ENCODE data around the gene RALGAPB. TPM values are rescaled to one million over a fixed set of nuclear protein-coding genes. Genes with fewer than 3 reads are reported as not detected.

Gene RALGAPB
- total RNA-seq, 1 donor from 2014 or later: 20.8 TPM

- Histone ChIP-seq H3K27me3 (ENCODE audit: control insufficient read depth, insufficient read depth, low read length) (no peaks in the 10 kb centered on the region), H3K4me3 (ENCODE audit: low read depth, low read length) (no peak overlapping the region), H3K36me3 (ENCODE audit: control insufficient read depth, insufficient read depth, low read length) (peaks cover 18% of the 10 kb centered on the region)
- FAIRE-seq (no peak), DNase-seq (ENCODE audit: low read depth) (no peak)
- no peak for TF ChIP-seq CTCF (IDR thresholded peaks at IDR 0.05; ENCODE audit: insufficient read depth, low read length, severe bottlenecking)
These were observed 74.8 kb downstream of the RALGAPB start for GRCh38 chr20:38547288-38548085.

- peaks cover 17% of the 10 kb centered on the region for H3K36me3 ChIP-seq (ENCODE audit: control insufficient read depth, insufficient read depth, low read length)
- FAIRE-seq: no peak
These were observed 75.9 kb downstream of the RALGAPB start for GRCh38 chr20:38548356-38549083.

GRCh38 chr20:38550274-38550673 lies 77.6 kb downstream of the RALGAPB start:
- no peak for DNase-seq (ENCODE audit: low read depth)
- Histone ChIP-seq H3K27me3 (ENCODE audit: control insufficient read depth, insufficient read depth, low read length) (no peaks in the 10 kb centered on the region), H3K4me3 (ENCODE audit: low read depth, low read length) (no peak overlapping the region), H3K36me3 (ENCODE audit: control insufficient read depth, insufficient read depth, low read length) (peaks cover 17% of the 10 kb centered on the region)
- no peak for FAIRE-seq
- TF ChIP-seq CTCF (IDR thresholded peaks at IDR 0.05; ENCODE audit: insufficient read depth, low read length, severe bottlenecking): no peak

More at GRCh38 chr20:38548356-38549083, 75.9 kb downstream of the RALGAPB start:
- TF ChIP-seq CTCF (IDR thresholded peaks at IDR 0.05; ENCODE audit: insufficient read depth, low read length, severe bottlenecking): no peak
- H3K27me3 ChIP-seq (ENCODE audit: control insufficient read depth, insufficient read depth, low read length): no peaks in the 10 kb centered on the region
- no peak overlapping the region for H3K4me3 ChIP-seq (ENCODE audit: low read depth, low read length)
- DNase-seq (ENCODE audit: low read depth): no peak

GRCh38 chr20:38551056-38551626 lies 78.5 kb downstream of the RALGAPB start:
- H3K27me3 ChIP-seq (ENCODE audit: control insufficient read depth, insufficient read depth, low read length): no peaks in the 10 kb centered on the region
- DNase-seq (ENCODE audit: low read depth): no peak
- no peak for FAIRE-seq
- no peak overlapping the region for H3K4me3 ChIP-seq (ENCODE audit: low read depth, low read length)
- H3K36me3 ChIP-seq (ENCODE audit: control insufficient read depth, insufficient read depth, low read length): peaks cover 12% of the 10 kb centered on the region
- TF ChIP-seq CTCF (IDR thresholded peaks at IDR 0.05; ENCODE audit: insufficient read depth, low read length, severe bottlenecking): no peak

- Histone ChIP-seq H3K4me3 (ENCODE audit: low read depth, low read length) (no peak overlapping the region), H3K27me3 (ENCODE audit: control insufficient read depth, insufficient read depth, low read length) (no peaks in the 10 kb centered on the region), H3K36me3 (ENCODE audit: control insufficient read depth, insufficient read depth, low read length) (peaks cover 7% of the 10 kb centered on the region)
- FAIRE-seq (no peak), DNase-seq (ENCODE audit: low read depth) (no peak)
- TF ChIP-seq CTCF (IDR thresholded peaks at IDR 0.05; ENCODE audit: insufficient read depth, low read length, severe bottlenecking): no peak
These were observed 82.3 kb downstream of the RALGAPB start for GRCh38 chr20:38554986-38555385.

Measured in bronchial epithelial cell (primary cell).